Left ventricle myocardium superior (tissue), 1 donor: ENCODE data around the gene FARS2. TPM values are rescaled to one million over a fixed set of nuclear protein-coding genes. Genes with fewer than 3 reads are reported as not detected.

Experiments
- ATAC-seq: fragments of 200-7000 bp; cut with Tn5 transposase; one replicate; pipeline ENCODE4 v1.9.1; 2020; ENCODE audit warnings: mild to moderate bottlenecking, moderate library complexity
- DNase-seq: peaks from one replicate; pipeline ENCODE4 v3.0.0-alpha.2; 2020
- intact Hi-C: fragments of 100-400 bp; cut with micrococcal nuclease; formaldehyde crosslinking; loops from one replicate; pipeline ENCODE4 v1.11.0; 2022
- total RNA-seq: library from RNA; stranded (reverse); fragmentation: NEBNext Ultra II Directional; extraction: Animal tissue kit (Norgen Biotek cat#: 25700); gene quantifications from one replicate; pipeline ENCODE4 v1.2.1, GENCODE V29; 2021
- donor health status: DM: no; HTN: yes; CAD: no; lungs with severe emphysema.

The FARS2 gene
- total RNA-seq, 1 donor from 2014 or later, result 19.4 TPM

DNA sequence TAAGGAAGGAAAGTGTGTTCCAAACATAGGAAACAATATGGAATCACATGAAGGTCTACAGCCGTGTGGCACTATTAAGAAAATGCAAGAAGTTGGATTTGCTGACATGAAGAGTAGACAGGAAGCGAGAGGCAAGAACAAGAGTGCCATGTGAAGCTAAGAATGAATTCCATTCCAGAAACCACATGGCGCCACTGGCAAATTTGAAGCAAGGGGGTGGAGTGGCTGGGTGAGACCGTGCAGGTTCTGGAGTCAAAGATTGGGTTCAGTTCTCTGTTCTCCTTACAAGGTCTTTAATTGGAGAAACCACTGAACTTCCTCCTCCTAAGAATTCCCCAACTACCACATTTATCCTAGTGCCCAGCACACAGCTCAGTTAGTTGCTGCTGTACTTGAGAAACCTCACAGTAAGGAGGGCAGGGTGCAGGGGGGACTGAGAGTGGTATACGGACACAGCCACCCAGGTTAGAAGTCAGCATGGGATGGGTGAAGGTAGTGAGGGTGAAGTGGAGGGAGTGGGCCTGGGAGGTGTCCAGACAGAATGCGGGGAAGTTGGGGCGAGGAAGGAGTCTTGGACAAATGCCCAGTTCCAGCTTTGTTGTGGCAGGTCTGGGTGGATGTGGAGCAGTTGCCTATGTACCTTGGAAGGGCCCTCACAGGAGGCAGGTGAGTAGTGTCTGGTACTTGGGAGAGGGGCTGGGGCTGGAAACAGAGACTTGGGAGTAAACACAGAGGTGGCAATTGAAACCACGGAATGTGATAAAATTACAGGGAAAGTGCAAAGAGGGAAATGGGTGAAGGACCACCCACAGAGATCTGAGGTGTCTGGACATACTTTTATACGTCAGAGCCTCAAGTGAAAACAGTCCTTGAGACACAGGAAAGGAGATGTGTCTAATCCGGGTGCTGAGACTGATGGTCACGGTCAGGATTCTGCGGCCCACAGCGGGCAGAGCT, 14.9 kb upstream of the FARS2 start:
- no peak for ATAC-seq
- no peak for DNase-seq
- intact Hi-C loops, result no loop called here

DNA sequence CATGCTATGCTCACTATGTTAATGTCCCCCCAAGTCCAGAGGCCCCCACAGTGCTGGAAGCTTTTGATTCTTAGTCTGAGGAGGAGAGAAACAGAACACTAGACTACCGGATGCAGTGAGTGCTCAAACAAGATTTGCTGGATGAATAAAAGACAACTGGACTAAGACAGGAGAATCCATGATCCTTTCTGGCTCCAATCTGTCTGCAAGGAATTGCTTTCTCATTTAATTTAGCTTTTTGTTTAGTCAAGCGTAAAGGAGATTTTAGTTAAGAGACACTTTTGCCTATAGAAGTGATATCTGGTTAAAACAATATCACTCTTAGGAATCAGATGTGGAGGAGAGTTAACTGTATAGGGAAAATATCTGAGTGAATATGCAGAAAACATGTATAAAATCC, 14.1 kb upstream of the FARS2 start:
- ATAC-seq (no peak), DNase-seq (no peak)
- intact Hi-C loops, result no loop called here

DNA sequence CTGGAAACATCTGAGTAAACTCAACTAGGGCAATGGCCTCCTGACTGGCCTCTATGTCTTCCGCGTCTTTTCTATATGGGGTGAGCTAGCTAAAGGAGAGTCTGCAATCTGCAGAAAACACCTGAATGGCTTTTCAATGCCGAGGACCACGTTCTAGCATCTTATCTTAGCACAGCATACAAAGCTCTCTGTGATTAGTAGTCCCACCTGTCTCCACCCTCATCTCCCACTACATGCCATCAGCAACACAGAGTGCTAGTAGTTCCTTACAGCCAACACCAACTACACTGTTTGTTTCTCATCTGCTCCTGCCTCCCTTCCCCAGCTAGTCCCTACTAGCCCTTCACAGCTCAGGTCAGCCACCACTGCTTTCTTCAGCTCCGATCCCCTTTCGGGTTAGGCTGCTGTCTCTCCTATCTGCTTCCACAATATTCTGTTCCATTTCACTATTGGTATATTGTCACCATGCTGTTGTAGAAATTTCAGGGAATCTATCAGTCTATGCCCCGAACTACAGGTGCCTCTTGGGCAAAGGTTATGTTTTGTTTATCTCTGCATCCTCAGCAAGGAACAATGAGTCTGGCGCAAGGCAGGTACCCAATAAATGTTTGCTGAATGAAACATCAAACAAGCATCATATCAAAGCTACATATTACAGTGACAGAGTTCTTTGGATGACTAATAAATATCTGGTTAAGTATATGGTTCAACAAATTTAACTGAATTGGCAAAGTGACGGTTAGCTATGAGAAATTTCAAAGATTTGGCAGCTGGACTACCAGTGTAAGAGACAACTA, 12.8 kb upstream of the FARS2 start:
- intact Hi-C loops, result no loop called here
- DNase-seq, result no peak
- no peak for ATAC-seq

DNA sequence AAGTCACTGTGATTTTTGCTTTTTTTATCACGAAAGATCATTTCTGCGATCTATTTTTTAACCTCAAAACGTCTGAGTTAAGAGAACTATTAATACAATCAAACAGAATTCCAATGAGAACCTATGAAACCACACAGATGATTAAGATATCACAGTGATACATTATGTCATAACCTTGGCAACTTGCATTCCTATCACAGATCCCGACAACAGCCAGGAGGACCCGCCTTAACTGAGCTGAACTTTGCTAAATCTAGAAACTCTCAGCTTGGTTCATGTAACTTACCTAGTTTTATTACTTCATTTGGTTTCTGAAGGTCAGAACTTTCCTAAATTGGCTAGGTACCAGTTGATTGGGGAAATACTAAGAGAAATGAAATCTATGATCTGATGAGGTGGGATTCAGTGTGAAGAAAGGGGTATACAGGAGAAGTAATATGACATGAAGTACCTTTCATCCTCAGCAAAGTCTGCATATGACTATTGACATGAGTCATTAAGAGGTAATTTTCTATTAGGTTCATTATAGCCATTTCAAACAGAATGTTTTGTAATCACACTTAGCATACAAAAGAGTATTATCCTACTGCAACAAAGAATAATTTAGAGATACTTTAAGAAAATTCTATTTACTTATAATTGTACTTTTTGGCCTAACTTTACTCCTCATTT, 11.7 kb upstream of the FARS2 start:
- intact Hi-C loops, result no loop called here
- ATAC-seq (no peak), DNase-seq (no peak)

DNA sequence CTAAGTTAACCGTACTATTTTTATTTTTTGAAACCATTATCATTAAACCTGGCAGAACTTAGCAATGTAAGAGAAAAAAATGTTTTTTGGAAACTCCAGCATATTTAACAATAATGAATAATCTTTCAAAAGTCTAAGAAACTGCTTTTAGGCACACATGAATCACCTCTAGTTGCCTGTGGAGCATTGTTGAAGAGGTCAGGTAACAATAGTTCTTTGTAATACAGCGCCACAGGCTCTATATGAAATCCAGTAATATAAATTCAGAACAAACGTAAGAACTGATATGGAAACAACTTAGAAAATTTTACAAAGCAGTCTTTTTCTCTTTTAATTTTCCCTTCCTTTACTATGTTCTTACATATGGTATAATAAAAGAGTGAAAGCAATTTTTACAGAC, 10.9 kb upstream of the FARS2 start:
- intact Hi-C loops, result no loop called here
- DNase-seq, result no peak
- ATAC-seq, result no peak

DNA sequence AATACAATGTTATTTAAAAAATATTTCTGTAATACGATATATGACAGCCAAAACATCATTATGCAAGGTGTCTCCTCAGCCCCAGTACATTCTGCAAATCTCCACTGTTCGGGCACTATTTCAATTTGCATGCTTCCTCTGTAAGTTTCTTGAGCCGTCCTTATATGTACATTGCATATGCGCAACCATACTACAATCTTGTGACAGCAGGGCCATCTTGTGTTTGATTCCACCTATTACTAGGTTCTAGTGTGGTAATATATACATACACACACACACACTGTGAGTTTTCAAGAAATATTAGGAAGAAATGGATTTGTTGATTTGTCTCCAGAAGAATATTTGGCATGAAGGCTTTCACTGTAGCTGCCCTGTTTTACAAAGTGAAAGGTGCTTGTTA, 10.4 kb upstream of the FARS2 start:
- no peak for ATAC-seq
- intact Hi-C loops, result no loop called here
- no peak for DNase-seq

DNA sequence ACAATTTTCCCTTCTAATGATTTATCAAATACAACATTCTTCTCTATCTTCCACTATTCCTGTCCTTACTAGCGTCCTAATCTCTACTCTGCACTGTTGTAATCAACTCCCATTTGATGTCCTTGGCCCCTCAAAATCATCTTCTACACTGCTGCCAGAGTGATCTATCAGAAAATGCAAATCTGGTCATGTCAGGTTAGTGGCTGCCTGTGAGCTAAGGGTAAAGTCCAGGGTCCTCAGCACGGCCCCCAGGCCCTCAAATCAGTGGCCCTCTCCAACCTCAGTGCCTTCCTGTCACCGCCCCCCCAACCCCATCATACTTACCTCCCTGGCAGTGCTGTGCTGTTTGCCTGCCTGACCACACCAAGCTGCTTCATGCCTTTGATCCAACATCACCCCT, 4.4 kb upstream of the FARS2 start:
- no peak for ATAC-seq
- intact Hi-C loops, result no loop called here
- no peak for DNase-seq

DNA sequence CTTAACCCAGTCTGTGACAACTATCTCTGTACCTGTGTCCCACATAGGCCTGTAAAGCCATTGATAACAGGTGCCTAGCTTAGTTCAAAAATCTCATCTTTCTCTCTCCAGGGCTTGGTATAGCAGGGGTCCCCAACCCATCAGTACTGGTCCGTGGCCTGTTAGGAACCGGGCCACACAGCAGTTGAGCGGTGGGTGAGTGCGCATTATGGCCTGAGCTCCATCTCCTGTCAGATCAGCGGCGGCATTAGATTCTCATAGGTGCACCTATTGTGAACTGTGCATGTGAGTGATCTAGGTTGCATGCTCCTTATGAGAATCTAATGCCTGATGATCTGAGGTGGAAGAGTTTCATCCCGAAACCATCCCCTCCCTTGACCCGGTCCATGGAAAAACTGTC, 3.9 kb upstream of the FARS2 start:
- DNase-seq, result no peak
- no peak for ATAC-seq
- intact Hi-C loops, result no loop called here

DNA sequence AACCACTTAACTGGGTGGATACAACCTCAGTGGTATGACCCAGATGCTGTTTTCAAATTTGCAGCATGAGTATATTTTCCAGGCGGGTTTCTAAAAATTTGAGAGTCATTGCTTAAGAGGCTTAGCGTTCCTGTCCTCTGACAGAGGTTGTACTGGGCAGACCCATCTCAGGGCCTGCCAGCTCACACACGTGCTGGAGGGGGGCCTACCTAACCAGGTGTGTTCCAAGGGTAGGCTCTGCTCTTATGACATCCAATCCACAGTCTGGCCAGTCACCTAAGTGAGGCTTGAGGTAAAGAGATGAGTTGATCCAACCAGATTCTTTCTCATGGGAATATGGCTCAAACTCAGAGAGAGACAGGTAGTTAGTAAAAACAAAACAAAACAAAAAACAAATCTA, 1.9 kb upstream of the FARS2 start:
- ATAC-seq (no peak), DNase-seq (no peak)
- intact Hi-C loops, result no loop called here

DNA sequence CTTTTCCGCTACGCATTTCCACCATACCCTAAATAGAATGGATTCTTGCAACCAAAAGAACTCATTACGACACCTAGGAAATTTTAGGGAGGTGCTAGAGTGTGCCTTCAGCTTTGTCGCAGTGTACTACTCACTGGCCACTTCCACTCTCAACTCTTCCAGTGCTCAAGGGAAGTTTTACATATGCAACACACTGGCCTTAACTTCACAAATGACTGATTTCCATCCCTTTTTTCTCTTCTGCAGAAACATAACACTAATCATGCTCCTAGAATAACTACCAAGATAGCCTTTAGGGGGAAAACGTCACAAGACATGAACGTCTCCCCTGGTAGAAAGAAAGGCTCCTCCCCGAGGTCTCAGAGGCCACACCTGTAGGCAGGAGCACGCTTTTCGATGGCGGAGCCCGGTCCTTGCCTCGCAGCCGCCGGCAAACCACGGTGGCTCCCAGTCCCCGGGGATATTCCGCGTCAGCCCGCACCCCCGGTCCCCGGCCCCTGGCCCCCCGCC, 1.1 kb upstream of the FARS2 start:
- intact Hi-C loops, result no loop called here

DNA sequence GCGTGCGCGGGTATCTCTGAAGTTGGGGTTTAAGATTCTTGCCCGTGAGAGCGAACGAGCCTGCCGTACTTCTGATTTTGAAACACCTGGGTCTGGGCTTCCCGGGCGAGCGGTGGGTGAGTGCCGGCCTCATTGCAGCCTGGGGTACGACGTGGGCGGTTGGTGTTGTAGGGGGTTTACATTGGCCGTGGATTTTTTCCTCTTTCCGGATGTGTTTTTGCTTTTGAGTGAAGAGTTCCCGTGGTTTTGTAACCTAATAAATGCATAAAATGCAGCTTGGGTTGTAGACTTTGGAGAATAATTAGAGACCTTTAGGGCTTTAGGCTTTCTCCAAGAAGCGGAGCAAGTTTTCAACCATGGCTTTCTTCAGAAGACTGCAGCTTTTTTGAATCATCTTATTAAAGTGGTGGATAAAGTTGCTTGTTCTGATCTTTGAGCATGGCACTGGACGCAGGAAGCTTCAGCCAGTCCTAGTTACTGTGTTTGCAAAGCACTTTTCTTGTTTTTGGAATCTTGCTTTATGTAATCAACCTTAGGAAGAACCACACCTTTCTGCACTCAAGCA, 314 bp downstream of the FARS2 start:
- DNase-seq (no peak), ATAC-seq (no peak)
- intact Hi-C loops, result no loop called here

More for the DNA sequence above, 1.1 kb upstream of the FARS2 start:
- DNase-seq (peak; percentile 55), ATAC-seq (peak; percentile 60)

DNA sequence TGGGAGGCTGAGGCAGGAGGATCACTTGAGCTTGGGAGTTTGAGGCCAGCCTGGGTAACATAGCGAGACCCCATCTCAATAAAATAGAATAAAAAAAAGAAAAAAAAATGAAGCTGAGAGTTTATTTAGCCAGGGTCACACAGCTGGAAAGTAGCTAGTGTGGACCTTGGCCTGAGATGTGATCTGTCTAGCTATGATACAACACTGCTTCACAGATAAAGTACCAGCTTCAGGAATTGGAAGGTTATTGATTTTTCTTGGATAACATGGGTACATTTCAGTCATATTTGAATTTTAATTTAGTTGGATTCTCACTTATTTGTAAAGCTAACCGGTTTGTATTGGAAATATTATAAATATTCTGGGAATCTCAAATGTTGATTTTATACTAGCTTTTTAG, 5.1 kb downstream of the FARS2 start:
- DNase-seq (no peak), ATAC-seq (no peak)
- intact Hi-C loops, result no loop called here

DNA sequence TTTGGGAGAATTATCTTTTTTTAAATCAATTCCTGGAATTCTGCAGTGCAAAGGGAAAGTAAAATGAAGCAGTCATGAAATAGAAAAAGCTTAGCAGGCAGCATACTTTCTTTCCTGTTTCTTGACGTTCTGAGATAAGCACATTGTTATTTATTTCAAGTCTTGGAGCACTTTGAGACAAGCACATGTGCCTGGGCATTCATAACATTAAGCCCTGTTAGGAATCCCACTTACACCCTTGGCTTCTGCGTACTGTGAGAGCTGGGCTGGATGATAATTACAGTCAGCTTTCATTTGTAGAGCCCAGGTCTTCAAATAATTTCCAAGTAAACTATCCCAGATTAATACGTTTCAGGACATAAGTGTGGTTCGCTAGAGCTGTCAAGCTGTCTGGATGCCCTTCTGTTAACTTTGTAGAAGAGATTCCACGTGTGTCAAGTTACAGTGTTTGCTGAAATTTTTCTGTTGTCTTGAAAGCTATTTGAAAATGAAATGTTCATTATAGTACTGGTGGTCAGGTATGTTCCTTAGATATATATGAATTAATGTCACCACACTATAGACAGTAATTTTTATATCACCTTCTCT, 8.9 kb downstream of the FARS2 start:
- DNase-seq (no peak), ATAC-seq (no peak)
- intact Hi-C loops, result no loop called here

DNA sequence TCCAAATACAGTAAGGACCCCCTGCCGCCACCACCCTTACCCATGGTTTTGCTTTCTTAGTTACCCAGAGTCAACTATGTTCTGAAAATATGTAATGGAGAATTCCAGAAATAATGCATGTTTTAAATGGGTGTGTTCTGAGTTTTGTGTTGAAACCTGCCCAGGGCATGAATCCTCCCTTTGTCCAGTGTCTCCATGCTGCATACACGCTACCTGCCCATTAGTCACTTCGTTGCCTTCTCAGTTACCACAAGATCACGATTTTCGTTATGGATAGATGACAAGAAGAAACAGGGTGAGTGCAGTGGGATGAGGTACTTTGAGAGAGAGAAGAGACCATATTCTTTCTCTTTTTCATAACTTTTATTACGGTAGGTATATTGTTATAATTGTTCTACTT, 10.6 kb downstream of the FARS2 start:
- DNase-seq (no peak), ATAC-seq (no peak)
- intact Hi-C loops, result no loop called here

DNA sequence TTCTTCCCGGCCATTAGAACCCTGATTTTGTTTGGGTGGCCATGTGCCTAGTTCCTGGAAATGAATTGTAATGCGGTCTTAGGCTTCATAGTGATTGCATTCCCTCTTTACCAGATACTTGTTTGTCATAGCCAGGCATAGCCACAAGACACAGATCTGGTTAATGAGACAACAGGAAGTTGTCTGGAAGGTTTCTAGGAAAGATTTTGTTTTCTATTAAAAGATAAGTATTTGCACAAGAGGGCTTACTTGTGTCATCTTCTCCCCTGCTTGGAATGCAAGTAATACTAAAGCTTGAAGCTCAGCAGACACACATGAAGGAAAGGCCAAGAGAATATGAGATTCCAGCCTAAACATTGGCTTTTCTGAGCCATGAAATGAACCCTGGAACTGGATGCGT, 12.9 kb downstream of the FARS2 start:
- intact Hi-C loops, result no loop called here
- DNase-seq, result no peak
- no peak for ATAC-seq

DNA sequence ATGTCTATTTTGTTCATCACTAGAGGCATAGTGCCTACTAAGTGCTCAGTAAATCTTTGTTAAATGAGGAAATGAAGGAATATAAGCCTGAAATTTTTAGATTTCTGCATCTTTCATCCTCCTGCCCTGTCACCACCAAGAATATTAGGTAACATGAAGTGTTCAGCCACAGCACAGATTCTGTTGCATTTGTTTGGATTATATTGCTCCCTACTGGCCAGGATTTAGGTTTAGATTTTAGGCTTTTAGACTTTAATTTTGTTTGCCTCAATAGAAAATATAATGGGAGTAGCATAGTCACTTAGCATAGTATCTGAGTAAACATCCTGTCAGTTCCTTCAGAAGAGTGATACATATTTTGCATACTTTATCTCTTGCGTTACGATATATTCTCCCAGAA, 14.2 kb downstream of the FARS2 start:
- intact Hi-C loops, result no loop called here
- DNase-seq (no peak), ATAC-seq (no peak)

DNA sequence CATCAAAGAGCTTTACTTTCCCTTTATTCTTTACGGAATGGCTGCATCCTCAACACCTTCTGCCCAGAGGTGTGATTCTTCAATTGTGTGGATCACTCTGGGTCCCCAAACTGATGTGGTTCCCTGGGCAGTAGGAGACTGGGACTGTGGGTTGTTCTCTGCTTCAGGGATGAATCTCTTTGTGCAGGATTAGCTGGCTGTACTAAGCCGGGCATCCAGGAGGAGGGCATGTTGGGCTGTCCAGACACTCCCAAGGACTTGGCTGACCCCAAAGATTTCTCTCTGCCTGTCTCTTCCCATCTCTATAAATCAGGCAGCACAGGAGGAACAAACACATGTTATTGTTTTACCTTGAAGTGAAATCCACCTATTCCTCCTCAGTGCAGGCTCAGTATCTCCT, 15.3 kb downstream of the FARS2 start:
- DNase-seq, result no peak
- ATAC-seq, result no peak
- intact Hi-C loops, result no loop called here

DNA sequence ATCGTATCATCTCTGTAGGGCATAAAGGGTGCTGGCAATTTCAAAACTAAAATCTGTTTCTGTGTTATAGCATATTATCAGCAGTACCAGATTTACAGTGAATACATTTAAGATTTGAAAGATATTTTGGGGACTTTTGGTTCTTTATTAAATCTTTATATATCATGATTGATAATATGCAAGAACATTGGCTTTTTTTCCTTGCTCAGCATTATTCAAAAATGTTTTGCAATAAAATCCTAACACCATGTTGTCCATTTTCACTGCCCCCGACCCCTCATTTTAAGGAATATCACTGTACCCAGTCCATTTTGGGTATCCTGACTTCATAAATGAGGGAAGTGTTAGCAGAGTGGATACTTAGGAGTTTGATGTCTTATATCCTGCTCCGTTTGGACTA, 16.3 kb downstream of the FARS2 start:
- ATAC-seq (no peak), DNase-seq (no peak)
- intact Hi-C loops, result no loop called here

DNA sequence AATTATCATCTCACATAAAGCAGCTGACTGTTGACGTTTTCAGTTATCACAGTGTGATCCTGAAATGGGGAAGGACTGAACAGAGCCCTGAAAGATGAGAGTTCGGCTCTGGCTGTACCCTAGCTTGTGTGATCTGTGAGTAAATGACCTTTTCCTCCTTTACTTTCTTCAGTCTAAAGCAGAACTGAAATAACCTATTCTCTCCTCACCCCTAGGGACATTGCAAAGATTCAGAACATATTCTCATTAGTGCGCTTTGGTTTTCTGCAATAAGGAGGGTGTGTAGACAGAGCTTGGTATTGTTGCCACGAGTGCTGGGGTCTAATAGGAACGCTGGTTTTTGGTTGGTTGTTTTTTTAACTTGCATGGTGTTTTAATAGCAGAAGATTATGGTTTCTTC, 16.7 kb downstream of the FARS2 start:
- intact Hi-C loops, result no loop called here
- DNase-seq, result no peak
- ATAC-seq, result no peak
